Astrocyte (in vitro differentiated cells and primary cell): ENCODE results near the gene PIGW. TPM values are rescaled to one million over a fixed set of nuclear protein-coding genes. Genes with fewer than 3 reads are reported as not detected.

Experiments
- DNase-seq: peaks from one replicate; pipeline ENCODE4 v3.0.0-alpha.2; 2010; ENCODE audit warnings: low read depth
- FAIRE-seq: peaks from 2 replicates; lab custom pipeline; 2011; peaks lifted over from hg19 to GRCh38; lab: Jason Lieb, UNC
- H2AFZ ChIP-seq: 2 replicates; pipeline ENCODE4 v1.6.0; 2012; ENCODE audit warnings: low read depth, low read length, inconsistent platforms
- H3K27ac ChIP-seq: 2 replicates; pipeline ENCODE4 v1.5.1; 2011; ENCODE audit warnings: low read depth, low read length, inconsistent platforms
- H3K27me3 ChIP-seq: 2 replicates; pipeline ENCODE4 v1.6.0; 2011; ENCODE audit warnings: low read length, inconsistent platforms; ENCODE audit not compliant: insufficient read depth
- H3K36me3 ChIP-seq: 2 replicates; pipeline ENCODE4 v1.5.1; 2011; ENCODE audit warnings: low read length, inconsistent platforms; ENCODE audit not compliant: insufficient read depth
- H3K4me1 ChIP-seq: 2 replicates; pipeline ENCODE4 v1.5.1; 2011; ENCODE audit warnings: low read length, inconsistent platforms; ENCODE audit not compliant: insufficient read depth
- H3K4me2 ChIP-seq: 2 replicates; pipeline ENCODE4 v1.6.0; 2012; ENCODE audit warnings: low read length, inconsistent platforms
- H3K4me3 ChIP-seq: 2 replicates; pipeline ENCODE4 v1.5.1; 2011; ENCODE audit warnings: low read depth, mild to moderate bottlenecking, low read length, inconsistent platforms; ENCODE audit not compliant: insufficient read depth
- H3K79me2 ChIP-seq: 2 replicates; pipeline ENCODE4 v1.6.0; 2012; ENCODE audit warnings: mild to moderate bottlenecking, low read length, inconsistent platforms; ENCODE audit not compliant: insufficient read depth
- H3K9ac ChIP-seq: 2 replicates; pipeline ENCODE4 v1.6.0; 2012; ENCODE audit warnings: mild to moderate bottlenecking, low read length, inconsistent platforms
- H3K9me3 ChIP-seq: 2 replicates; pipeline ENCODE4 v1.5.1; 2012; ENCODE audit warnings: low read depth, mild to moderate bottlenecking, low read length, inconsistent platforms; ENCODE audit not compliant: insufficient read depth
- H4K20me1 ChIP-seq: 2 replicates; pipeline ENCODE4 v1.6.0; 2012; ENCODE audit warnings: low read length, inconsistent platforms; ENCODE audit not compliant: insufficient read depth
- H3K27ac Mint-ChIP-seq: one replicate; pipeline ENCODE4 v1.8.0; 2021; ENCODE audit warnings: mild to moderate bottlenecking, mixed read lengths; ENCODE audit not compliant: unreplicated experiment
- H3K27me3 Mint-ChIP-seq: one replicate; pipeline ENCODE4 v1.8.0; 2021; ENCODE audit warnings: low read depth, mixed read lengths; ENCODE audit not compliant: unreplicated experiment
- H3K36me3 Mint-ChIP-seq: one replicate; pipeline ENCODE4 v1.8.0; 2021; ENCODE audit warnings: low read depth, mixed read lengths; ENCODE audit not compliant: unreplicated experiment
- H3K4me1 Mint-ChIP-seq: one replicate; pipeline ENCODE4 v1.8.0; 2021; ENCODE audit warnings: low read depth, mixed read lengths; ENCODE audit not compliant: unreplicated experiment
- H3K4me3 Mint-ChIP-seq: one replicate; pipeline ENCODE4 v1.8.0; 2021; ENCODE audit warnings: mild to moderate bottlenecking, moderate library complexity, mixed read lengths; ENCODE audit not compliant: unreplicated experiment
- H3K9me3 Mint-ChIP-seq: one replicate; pipeline ENCODE4 v1.8.0; 2021; ENCODE audit warnings: mild to moderate bottlenecking, mixed read lengths; ENCODE audit not compliant: unreplicated experiment
- EZH2 ChIP-seq: IDR thresholded peaks from 2 replicates; pipeline ENCODE4 v1.6.1; 2012; ENCODE audit warnings: mild to moderate bottlenecking, low read length, inconsistent platforms; ENCODE audit not compliant: insufficient read depth
- total RNA-seq: library from RNA; stranded (reverse); gene quantifications from 2 replicates; pipeline ENCODE4 v1.2.1, GENCODE V29; 2021
- TF ChIP-seq, protein P1 (sequence below): IDR thresholded peaks from 2 replicates; pipeline ENCODE4 v1.5.1; 2011; ENCODE audit warnings: low read depth, mild to moderate bottlenecking, inconsistent platforms, low read length, moderate library complexity; ENCODE audit not compliant: insufficient read depth

Gene PIGW
- total RNA-seq, 1 donor from 2014 or later, result 8.4 TPM

DNA sequence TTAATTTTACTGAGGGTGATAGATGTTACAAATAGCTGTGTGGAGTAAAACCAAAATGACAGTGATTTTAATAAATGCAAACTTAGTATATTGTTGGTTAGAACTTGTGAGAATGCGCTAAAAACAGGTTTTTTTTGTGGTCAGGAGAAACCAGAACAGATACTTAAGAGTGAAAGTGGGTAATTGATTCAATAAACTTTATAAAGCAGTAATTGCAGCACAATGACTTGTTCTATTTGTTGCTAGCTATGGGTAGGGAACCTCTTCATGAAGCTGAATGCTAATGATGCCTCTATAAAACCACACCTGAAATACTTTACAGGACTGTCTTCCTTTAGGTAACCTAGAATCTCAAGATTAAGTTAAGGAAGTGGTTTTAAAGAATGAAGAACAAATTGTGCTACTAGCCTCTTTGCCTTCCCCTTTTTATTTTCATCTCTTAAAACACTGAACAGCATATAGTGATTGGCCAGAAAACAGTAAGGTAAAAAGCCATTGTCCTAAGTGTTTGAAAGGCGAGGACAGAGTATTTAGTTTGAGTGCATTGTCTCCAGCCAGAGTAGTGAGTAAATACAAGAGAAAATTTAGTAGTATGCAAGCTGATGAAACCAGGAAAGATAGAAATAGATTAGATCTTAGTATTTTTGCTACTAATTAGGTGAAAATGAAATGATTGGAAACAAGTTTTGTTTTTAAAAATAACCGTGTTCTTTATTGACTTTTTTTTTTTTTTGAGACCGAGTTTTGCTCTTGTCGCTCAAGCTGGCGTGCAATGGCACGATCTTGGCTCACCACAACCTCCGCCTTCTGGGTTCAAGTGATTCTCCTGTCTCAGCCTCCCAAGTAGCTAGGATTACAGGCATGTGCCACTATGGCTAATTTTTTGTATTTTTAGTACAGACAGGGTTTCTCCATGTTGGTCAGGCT, 16.0 kb downstream of the PIGW start:
- no peak overlapping the region for H3K9ac ChIP-seq
- H3K9me3 ChIP-seq, result no peaks in the 10 kb centered on the region
- Mint-ChIP-seq H3K9me3 (no peaks in the 10 kb centered on the region), H3K4me1 (peaks cover 27% of the 10 kb centered on the region), H3K27ac (no peak overlapping the region), H3K4me3 (no peak overlapping the region), H3K36me3 (peaks cover 5% of the 10 kb centered on the region), H3K27me3 (no peaks in the 10 kb centered on the region)
- no peak overlapping the region for H2AFZ ChIP-seq
- DNase-seq (no peak), FAIRE-seq (no peak)
- peaks cover 9% of the 10 kb centered on the region for H3K4me1 ChIP-seq
- no peak overlapping the region for H3K4me3 ChIP-seq
- H3K79me2 ChIP-seq, result peaks cover 99% of the 10 kb centered on the region
- peaks cover under 1% of the 10 kb centered on the region for H3K36me3 ChIP-seq
- H4K20me1 ChIP-seq, result peaks cover 94% of the 10 kb centered on the region
- no peaks in the 10 kb centered on the region for H3K27me3 ChIP-seq
- TF ChIP-seq, protein P1, sequence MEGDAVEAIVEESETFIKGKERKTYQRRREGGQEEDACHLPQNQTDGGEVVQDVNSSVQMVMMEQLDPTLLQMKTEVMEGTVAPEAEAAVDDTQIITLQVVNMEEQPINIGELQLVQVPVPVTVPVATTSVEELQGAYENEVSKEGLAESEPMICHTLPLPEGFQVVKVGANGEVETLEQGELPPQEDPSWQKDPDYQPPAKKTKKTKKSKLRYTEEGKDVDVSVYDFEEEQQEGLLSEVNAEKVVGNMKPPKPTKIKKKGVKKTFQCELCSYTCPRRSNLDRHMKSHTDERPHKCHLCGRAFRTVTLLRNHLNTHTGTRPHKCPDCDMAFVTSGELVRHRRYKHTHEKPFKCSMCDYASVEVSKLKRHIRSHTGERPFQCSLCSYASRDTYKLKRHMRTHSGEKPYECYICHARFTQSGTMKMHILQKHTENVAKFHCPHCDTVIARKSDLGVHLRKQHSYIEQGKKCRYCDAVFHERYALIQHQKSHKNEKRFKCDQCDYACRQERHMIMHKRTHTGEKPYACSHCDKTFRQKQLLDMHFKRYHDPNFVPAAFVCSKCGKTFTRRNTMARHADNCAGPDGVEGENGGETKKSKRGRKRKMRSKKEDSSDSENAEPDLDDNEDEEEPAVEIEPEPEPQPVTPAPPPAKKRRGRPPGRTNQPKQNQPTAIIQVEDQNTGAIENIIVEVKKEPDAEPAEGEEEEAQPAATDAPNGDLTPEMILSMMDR, result no peak
- TF ChIP-seq EZH2, result no peak
- no peak overlapping the region for H3K27ac ChIP-seq
- H3K4me2 ChIP-seq, result no peak overlapping the region

DNA sequence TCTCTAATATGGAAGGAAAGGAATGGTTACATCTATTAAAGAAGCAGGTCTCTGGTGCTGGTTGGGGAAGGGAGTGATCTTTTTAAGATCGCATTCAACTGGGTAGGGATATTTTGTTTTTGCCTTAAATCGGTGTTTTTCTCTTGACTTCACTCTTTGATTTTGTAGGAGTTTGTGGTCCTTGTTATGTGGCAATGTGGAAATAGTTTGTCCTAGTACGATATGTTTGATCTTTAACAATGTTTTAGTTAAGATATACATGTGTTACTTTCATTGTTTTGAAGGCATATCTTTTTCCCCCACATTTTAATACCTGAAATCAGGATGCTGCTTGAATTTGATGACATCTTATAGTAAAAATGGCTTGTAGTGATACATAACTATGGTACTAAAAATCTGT, 18.7 kb downstream of the PIGW start:
- H3K4me3 Mint-ChIP-seq, result no peak overlapping the region

More for the DNA sequence above, 18.7 kb downstream of the PIGW start:
- H3K4me2 ChIP-seq, result no peak overlapping the region
- H3K79me2 ChIP-seq, result peaks cover 98% of the 10 kb centered on the region
- Mint-ChIP-seq H3K9me3 (no peaks in the 10 kb centered on the region), H3K36me3 (peaks cover 10% of the 10 kb centered on the region), H3K4me1 (peaks cover 18% of the 10 kb centered on the region), H3K27ac (no peak overlapping the region), H3K27me3 (no peaks in the 10 kb centered on the region)
- peaks cover 18% of the 10 kb centered on the region for H3K36me3 ChIP-seq
- peaks cover 86% of the 10 kb centered on the region for H4K20me1 ChIP-seq
- H3K27ac ChIP-seq, result no peak overlapping the region
- no peak overlapping the region for H2AFZ ChIP-seq
- H3K9me3 ChIP-seq, result no peaks in the 10 kb centered on the region
- no peak for TF ChIP-seq EZH2
- TF ChIP-seq, protein P1, result no peak
- no peak overlapping the region for H3K9ac ChIP-seq
- H3K4me3 ChIP-seq, result no peak overlapping the region
- no peaks in the 10 kb centered on the region for H3K4me1 ChIP-seq
- FAIRE-seq, result no peak
- no peaks in the 10 kb centered on the region for H3K27me3 ChIP-seq
- no peak for DNase-seq
